ENCODE results near the gene PACS1.
"Not testable (repeated sequence)": the region's sequence is repeated elsewhere in the genome, so short reads cannot be mapped to it uniquely, and the experiment has no call there.

Gene PACS1

GRCh38 chr11:66111158-66111557, 41.1 kb downstream of the PACS1 start:
- Histone ChIP-seq H3K9me3 (ENCODE audit: insufficient read depth, low read depth, low read length) (no peaks in the 10 kb centered on the region), H3K4me1 (ENCODE audit: insufficient read depth, low read length, poor library complexity, severe bottlenecking) (peaks cover 19% of the 10 kb centered on the region), H3K4me3 (ENCODE audit: low read length, poor library complexity, severe bottlenecking) (no peak overlapping the region), H3K9me2 (replicated peaks; ENCODE audit: low read depth, low read length) (no peaks in the 10 kb centered on the region), H3K27me3 (ENCODE audit: insufficient read depth, low read length, poor library complexity, severe bottlenecking) (no peaks in the 10 kb centered on the region), H3K9ac (ENCODE audit: low read depth, low read length, poor library complexity, severe bottlenecking) (no peak overlapping the region), H3K36me3 (ENCODE audit: insufficient read depth, low read length) (no peaks in the 10 kb centered on the region), H3K4me2 (ENCODE audit: low read depth, low read length, poor library complexity, severe bottlenecking) (no peak overlapping the region), H4K20me1 (ENCODE audit: insufficient read depth, low read length, poor library complexity, severe bottlenecking) (peaks cover 8% of the 10 kb centered on the region), H3K79me2 (ENCODE audit: insufficient read depth, low read length) (no peaks in the 10 kb centered on the region), H2AFZ (ENCODE audit: low read length) (no peak overlapping the region), H3F3A (ENCODE audit: low read depth) (no peaks in the 10 kb centered on the region)
- TF ChIP-seq EZH2phosphoT487 (IDR thresholded peaks at IDR 0.05; ENCODE audit: borderline replicate concordance) (no peak), CTCF (conservative IDR thresholded peaks at IDR 0.05; ENCODE audit: low read length) (no peak)

DNA sequence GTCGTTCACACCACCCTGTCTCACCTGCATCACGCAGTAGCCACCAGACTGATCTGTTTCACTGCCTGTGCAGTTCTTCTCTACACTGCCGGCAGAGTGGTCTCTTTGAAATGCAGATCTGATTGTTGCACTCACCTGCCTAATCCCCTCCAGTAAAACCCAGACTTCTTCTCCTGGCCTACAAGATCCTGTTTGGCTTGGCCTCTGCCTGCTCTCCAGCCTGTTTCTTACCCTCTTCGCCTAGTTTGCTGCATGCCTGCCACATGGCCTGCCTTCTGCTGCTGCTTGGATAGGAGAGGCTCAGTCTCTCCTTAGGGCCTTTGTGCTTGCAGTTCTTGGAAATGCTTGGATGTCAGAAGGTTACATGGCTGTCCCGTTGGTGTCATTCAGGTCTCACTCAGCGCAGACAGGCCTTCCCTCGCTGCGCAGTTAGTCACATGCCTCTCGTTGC, 42.0 kb downstream of the PACS1 start:
- H3K9me3 ChIP-seq (ENCODE audit: insufficient read depth, low read depth, low read length): no peaks in the 10 kb centered on the region
- no peak overlapping the region for H2AFZ ChIP-seq (ENCODE audit: low read length)
- peaks cover 14% of the 10 kb centered on the region for H4K20me1 ChIP-seq (ENCODE audit: insufficient read depth, low read length, poor library complexity, severe bottlenecking)
- no peaks in the 10 kb centered on the region for H3K27me3 ChIP-seq (ENCODE audit: insufficient read depth, low read length, poor library complexity, severe bottlenecking)
- H3K79me2 ChIP-seq (ENCODE audit: insufficient read depth, low read length): no peaks in the 10 kb centered on the region
- no peak overlapping the region for H3K4me2 ChIP-seq (ENCODE audit: low read depth, low read length, poor library complexity, severe bottlenecking)
- H3K4me1 ChIP-seq (ENCODE audit: insufficient read depth, low read length, poor library complexity, severe bottlenecking): peaks cover 24% of the 10 kb centered on the region
- no peaks in the 10 kb centered on the region for H3K36me3 ChIP-seq (ENCODE audit: insufficient read depth, low read length)
- H3K9me2 ChIP-seq (replicated peaks; ENCODE audit: low read depth, low read length): no peaks in the 10 kb centered on the region
- H3F3A ChIP-seq (ENCODE audit: low read depth): no peaks in the 10 kb centered on the region
- no peak for TF ChIP-seq CTCF (conservative IDR thresholded peaks at IDR 0.05; ENCODE audit: low read length)
- TF ChIP-seq EZH2phosphoT487 (IDR thresholded peaks at IDR 0.05; ENCODE audit: borderline replicate concordance): no peak
- no peak overlapping the region for H3K4me3 ChIP-seq (ENCODE audit: low read length, poor library complexity, severe bottlenecking)
- no peak overlapping the region for H3K9ac ChIP-seq (ENCODE audit: low read depth, low read length, poor library complexity, severe bottlenecking)

- H3K4me3 ChIP-seq (ENCODE audit: low read length, poor library complexity, severe bottlenecking): no peak overlapping the region
- H3K4me1 ChIP-seq (ENCODE audit: insufficient read depth, low read length, poor library complexity, severe bottlenecking): peaks cover 26% of the 10 kb centered on the region
These were observed 42.8 kb downstream of the PACS1 start for GRCh38 chr11:66112601-66113499.

DNA sequence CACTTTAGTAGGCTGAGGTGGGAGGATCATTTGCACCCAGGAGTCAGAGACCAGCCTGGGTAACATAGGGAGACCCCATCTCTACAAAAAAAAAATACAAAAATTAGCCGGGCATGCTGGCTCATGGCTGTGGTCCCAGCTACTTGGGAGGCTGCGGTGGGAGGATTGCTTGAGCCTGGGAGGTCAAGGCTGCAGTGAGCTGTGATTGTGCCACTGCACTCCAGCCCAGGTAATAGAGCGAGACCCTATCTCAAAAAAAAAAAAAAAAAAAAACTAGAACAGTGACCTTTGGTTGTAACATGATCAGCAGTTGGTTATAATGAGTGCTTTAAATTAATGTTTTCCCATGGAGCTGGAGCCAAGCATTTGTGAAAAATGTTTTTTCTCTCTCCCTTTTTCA, 44.9 kb downstream of the PACS1 start:
- H3F3A ChIP-seq (ENCODE audit: low read depth): not testable (repeated sequence)
- Histone ChIP-seq H3K4me2 (ENCODE audit: low read depth, low read length, poor library complexity, severe bottlenecking) (peak overlapping the region; percentile 60), H3K4me3 (ENCODE audit: low read length, poor library complexity, severe bottlenecking) (peak overlapping the region; percentile 40)

More at GRCh38 chr11:66112601-66113499, 42.8 kb downstream of the PACS1 start:
- H3K4me2 ChIP-seq (ENCODE audit: low read depth, low read length, poor library complexity, severe bottlenecking): no peak overlapping the region
- H3F3A ChIP-seq (ENCODE audit: low read depth): no peaks in the 10 kb centered on the region
- no peaks in the 10 kb centered on the region for H3K9me3 ChIP-seq (ENCODE audit: insufficient read depth, low read depth, low read length)
- no peaks in the 10 kb centered on the region for H3K36me3 ChIP-seq (ENCODE audit: insufficient read depth, low read length)
- H3K9ac ChIP-seq (ENCODE audit: low read depth, low read length, poor library complexity, severe bottlenecking): no peak overlapping the region
- no peaks in the 10 kb centered on the region for H3K79me2 ChIP-seq (ENCODE audit: insufficient read depth, low read length)
- H3K27me3 ChIP-seq (ENCODE audit: insufficient read depth, low read length, poor library complexity, severe bottlenecking): no peaks in the 10 kb centered on the region
- H3K9me2 ChIP-seq (replicated peaks; ENCODE audit: low read depth, low read length): no peaks in the 10 kb centered on the region
- no peak overlapping the region for H2AFZ ChIP-seq (ENCODE audit: low read length)
- no peak for TF ChIP-seq EZH2phosphoT487 (IDR thresholded peaks at IDR 0.05; ENCODE audit: borderline replicate concordance)
- no peak for TF ChIP-seq CTCF (conservative IDR thresholded peaks at IDR 0.05; ENCODE audit: low read length)
- H4K20me1 ChIP-seq (ENCODE audit: insufficient read depth, low read length, poor library complexity, severe bottlenecking): peaks cover 14% of the 10 kb centered on the region

More for the DNA sequence above, 44.9 kb downstream of the PACS1 start:
- H3K27me3 ChIP-seq (ENCODE audit: insufficient read depth, low read length, poor library complexity, severe bottlenecking); H3K9me3 ChIP-seq (ENCODE audit: insufficient read depth, low read depth, low read length); H3K9me2 ChIP-seq (replicated peaks; ENCODE audit: low read depth, low read length); H3K79me2 ChIP-seq (ENCODE audit: insufficient read depth, low read length); H3K9ac ChIP-seq (ENCODE audit: low read depth, low read length, poor library complexity, severe bottlenecking); H3K36me3 ChIP-seq (ENCODE audit: insufficient read depth, low read length); H2AFZ ChIP-seq (ENCODE audit: low read length): not testable (repeated sequence)
- Histone ChIP-seq H3K4me1 (ENCODE audit: insufficient read depth, low read length, poor library complexity, severe bottlenecking) (peaks cover 29% of the 10 kb centered on the region), H4K20me1 (ENCODE audit: insufficient read depth, low read length, poor library complexity, severe bottlenecking) (peaks cover 14% of the 10 kb centered on the region)
